ENCODE data around the gene DIS3L.
"Not testable (repeated sequence)": the region's sequence is repeated elsewhere in the genome, so short reads cannot be mapped to it uniquely, and the experiment has no call there.

DIS3L gene

DNA sequence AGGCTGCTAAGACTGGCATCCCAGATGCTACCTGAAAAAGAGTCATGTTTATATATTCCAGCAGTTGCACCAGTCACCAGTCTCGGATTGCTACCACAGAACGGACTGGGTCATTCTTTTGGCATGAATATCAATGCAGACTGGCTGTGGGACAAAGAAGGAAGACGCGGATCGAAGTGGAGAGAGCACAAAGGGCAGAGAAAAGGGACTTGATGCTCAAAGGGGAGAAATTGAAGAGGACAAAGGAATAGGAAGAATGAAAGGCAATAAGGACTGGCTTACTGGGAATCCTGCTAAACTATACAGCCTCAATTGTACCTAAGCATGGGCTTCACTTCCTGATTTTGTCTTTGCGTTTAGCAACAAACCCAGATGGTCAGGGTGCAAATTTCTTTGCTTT lies 15.3 kb upstream of the DIS3L start:
- FAIRE-seq: no peak

DNA sequence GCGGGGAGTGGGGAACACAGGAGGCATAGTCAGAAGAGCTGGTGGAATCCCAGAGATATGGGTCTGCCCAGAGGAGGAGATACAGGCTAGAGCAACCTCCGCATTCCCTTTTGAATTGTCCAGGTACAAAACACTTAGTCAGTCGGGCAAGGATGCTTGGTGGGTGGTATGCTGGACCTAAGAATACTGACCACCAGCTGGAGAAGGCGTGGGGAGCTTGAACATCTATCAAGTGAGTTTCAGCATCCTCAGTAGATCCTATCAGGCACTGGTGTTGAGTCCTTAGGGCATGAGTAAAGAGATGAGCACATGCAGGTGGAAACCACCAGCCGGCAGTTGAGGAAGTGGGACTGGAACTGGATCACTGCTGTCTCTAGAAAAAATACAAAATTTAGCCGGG lies 14.7 kb upstream of the DIS3L start:
- FAIRE-seq: no peak

DNA sequence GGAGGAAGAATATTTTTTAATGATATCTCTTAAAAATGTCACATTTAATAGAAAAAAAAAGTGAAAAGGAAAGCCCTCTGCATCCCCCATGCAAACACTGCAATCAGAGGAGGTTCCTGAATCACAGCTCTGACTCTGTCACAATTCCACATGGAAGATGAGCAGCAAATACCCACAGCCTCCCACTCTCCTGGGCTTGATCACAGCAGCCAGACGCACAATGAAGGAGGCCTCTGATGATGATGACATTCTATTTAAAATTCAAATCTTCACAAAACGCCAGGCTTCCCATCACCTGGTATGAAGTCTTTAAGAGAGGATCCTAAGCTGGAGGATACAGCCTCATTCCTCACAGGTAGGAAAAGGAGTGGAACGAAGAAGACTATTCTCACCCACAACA lies 9.1 kb upstream of the DIS3L start:
- no peak for FAIRE-seq

DNA sequence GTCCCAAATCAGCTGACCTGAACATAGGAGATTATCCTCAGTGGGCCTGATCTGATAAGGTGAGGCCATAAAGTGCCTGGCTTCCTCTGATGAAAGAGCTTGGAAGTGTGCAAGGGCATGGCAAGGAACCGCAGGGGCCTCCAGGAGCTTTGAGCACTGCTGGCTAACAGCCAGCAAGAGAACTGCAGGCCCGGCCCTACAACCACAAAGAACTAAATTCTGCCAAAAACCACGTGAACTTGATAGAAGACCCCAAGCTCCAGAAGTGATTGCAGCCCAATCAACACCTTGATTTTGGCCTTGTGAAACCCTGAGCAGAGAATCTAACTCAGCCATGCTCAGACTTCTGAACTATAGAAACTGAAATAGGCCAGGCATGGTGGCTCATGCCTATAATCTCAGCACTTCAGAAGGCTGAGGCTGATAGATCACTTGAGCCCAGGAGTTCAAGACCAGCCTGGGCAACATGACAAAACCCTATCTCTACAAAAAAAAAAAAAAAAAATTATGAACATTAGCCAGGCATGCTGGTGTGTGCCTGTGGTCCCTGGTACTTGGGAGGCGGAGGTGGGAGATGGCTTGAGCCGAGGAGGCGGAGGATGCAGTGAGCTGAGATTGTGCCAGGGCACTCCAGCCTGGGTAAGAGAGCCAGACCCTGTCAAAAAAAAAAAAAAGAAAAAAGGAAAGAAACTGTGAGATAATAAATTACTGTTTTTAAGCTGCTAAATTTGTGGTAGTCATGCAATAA lies 7.7 kb upstream of the DIS3L start:
- no peak for FAIRE-seq

DNA sequence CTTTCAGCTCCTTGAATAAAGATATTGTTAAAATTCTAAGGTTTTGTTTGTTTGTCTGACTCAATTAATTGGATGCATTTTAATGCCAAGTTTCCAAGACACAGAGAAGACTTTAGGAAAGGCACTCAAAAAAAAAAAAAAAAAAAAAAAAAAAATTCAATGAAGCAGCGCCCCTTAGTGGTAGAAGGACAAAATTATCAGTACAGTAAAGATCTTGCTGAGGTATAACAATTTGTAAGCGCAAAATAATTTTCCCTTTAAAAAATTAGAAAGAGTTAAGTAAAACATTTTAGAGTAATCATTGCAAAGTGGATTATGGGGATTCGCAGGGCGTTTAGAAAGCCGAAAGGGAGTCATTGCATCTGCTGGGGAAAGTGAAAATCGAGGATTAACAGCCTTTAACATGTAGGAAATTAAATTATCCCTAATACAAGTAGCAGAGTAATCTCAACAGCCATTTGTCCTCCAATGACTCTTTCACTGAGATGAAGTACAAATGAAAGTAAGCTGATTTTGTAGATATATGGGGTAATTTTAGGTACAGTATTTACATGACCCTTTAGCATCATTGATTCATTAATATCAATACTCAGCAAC lies 5.8 kb upstream of the DIS3L start:
- peak; percentile 99 for FAIRE-seq

DNA sequence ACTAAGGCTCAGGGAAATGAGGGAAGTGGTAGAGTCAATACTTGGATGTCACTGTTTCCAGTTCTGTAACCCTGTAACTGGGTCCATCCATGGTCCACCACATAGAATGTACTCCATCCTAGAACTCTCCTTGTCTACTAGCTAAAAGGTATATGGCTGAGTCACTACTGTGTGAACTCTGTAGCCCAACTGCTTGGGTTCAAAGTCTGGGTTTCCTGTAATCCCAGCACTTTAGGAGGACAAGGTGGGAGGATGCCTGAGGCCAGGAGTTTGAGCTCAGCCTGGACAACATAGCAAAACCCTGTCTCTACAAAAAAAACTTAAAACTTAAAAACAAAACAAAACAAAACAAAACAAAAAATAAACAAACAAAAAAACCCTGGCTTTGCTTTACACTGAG lies 5.3 kb upstream of the DIS3L start:
- no peak for FAIRE-seq

DNA sequence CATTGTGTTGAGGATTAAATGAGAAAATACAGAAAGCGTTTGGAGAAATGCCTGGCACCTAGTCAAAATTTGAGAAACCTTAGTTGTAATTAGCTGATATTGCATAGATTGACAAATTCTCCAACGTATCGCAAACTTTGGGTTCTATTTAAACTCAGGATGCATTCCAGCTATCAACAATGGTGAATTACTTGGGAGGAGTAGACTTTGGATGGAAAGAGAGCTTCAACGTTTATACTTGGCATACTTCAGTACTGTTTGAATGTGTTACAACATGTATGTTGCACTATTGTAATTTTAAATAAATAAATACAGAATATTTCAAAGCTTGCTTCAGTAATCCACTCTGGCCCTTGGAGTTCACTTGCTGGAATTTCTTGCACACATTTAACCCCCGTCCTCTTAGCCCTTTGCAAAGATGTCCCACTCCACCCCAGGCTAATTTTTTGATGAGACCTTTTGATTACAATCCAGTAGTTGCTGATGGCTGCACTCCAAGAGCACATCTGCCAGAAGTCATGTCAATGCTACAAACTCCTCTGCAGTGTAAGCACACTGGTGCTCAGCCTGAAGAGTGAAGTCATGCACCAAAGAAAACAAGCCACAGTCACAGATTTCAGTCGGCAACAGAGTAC lies 4.7 kb upstream of the DIS3L start:
- FAIRE-seq: no peak

DNA sequence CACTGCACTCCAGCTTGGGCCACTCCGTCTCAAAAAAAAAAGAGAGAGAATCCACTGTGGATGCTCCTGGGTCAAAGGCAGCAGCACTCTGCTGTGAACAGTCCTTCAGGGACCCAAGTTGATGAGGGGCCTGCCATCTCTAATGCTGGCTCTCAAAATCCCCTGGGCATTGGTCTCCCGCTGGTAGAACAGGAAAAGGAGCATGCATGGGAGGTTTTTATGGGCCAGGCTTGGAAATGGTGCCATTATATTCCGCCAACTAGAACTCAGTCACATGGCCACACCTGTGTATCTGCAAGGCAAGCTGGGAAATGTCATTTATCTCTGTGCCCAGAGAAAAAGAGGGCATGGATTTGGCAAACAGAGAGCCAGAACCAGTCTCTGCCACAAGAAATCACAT lies 3.4 kb upstream of the DIS3L start:
- no peak for FAIRE-seq

- FAIRE-seq: no peak
These were observed 2.9 kb upstream of the DIS3L start for GRCh38 chr15:66290518-66290917.

GRCh38 chr15:66291816-66292570 lies 1.4 kb upstream of the DIS3L start:
- no peak for FAIRE-seq

GRCh38 chr15:66292571-66293418 lies 573 bp upstream of the DIS3L start:
- no peak for FAIRE-seq

DNA sequence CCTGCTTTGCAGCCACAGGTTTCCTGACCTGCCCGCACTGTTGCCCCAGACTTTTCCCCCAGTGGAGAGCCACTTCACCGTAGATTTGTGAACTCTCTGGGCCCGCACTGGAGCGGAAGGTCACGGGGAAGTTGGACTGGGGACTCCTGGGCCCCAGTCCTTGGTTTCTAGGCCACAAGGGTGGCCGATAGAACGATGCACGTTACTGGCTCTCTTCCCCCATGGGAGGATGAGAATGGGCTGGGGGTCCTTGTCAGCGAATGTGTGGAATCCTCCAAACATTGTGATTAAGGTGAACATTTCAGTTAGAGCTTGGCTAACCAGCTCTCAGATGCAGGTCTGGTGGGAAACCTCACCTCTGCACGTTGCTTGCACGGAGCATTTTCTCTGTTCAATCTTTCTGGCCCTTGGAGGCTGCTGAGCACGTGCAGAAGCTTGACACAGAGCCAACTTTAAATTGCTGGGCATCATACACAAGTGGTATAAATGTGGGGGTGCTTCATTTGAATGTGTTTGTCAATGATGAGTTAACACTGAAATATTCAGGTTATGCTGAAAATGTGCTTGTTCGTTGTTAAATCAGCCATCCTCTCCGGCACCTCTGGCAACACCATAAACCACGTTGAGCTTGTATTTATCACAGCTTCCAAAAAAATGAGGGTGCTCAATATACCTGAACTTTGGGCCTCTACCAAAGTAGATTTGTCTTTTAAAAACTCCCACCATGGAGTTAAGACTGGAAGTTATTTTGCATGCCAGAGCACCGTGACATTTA lies 976 bp downstream of the DIS3L start:
- FAIRE-seq: peak; percentile 52

DNA sequence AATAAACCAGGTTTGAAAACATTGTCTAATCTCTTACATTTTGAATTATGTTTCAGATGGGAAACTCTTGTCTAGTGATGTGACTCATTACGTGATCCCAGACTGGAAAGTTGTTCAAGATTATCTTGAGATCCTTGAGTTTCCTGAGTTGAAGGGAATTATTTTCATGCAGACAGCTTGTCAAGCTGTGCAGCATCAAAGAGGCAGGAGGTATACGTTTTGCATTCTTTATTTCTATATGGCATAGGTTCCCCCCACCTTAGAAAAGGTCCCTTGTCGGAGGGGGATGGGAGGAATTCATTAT lies 1.5 kb downstream of the DIS3L start:
- FAIRE-seq: no peak

DNA sequence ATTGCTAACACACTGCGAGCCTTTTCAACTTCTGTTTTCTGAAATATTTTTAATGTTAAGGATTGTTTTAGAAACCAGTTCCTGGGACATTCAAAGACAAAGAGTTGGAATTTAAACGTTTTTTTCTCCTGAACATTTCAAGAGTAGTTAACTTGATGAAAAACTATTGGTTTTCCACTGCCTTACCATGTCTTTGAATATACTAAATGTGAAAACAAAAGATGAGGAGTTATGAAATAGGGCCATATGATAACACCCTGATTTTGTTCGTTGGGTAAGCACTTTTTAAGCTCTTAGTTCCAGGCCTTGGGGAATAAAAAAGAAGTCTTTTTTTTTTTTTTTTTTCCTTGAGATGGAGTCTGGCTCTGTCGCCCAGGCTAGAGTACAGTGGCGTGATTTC lies 2.8 kb downstream of the DIS3L start:
- FAIRE-seq: no peak

DNA sequence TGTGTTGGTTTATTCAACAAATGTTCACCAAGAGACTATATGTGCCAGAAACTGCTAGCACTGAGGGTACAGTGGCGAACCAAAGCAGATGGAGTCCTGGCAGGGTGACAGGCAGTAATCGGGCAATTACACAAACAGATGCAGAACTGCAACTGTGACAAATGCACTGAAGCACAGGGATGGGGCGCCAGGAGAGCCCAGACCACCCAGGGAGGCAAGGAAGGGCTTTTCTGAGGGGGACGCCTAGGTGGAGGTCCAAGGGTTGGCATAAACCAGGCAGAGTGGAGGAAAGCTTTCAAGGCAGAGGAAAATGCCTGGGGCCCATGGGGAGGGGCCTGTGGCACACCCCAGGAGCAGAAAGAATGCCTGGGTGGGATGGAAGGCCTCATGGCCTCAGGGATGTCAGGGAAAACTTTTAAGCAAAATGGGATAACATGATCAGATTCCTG lies 5.5 kb downstream of the DIS3L start:
- no peak for FAIRE-seq

DNA sequence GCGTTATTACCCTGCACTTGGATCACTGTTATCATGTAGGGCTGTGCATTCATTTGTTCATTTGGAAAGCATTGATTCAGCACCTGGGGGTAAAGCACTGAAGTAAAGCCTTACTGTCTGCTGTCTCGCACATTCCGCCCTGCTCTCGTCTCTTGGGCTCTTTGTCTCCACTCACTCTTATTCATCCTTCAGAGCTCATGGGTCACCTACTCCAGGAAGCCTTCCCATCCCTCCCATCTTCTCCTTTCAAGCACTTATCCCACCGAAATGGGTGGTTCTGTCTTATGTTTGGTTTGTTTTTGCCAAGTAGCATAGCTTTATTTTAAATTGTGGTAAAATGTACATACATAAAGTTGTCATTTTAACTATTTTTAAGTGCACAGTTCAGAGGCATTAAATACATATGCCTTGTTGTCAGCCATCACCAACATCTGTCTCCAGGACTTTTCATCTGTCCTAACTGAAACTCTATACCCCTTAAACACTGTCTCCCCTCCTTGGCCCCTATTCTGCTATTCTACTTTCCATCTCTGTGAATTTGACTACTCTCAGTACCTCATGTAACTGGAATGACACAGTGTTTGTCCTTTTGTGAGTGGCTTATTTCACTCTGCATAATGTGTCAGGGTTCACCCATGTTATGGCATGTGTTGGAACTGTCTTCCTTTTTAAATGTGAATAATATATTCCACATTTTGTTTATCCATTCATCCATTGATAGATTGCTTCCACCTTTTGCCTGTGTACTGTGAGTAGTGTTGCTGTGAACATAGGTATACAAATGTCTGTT lies 9.3 kb downstream of the DIS3L start:
- FAIRE-seq: no peak

GRCh38 chr15:66304425-66304824 lies 11.1 kb downstream of the DIS3L start:
- FAIRE-seq: not testable (repeated sequence)

DNA sequence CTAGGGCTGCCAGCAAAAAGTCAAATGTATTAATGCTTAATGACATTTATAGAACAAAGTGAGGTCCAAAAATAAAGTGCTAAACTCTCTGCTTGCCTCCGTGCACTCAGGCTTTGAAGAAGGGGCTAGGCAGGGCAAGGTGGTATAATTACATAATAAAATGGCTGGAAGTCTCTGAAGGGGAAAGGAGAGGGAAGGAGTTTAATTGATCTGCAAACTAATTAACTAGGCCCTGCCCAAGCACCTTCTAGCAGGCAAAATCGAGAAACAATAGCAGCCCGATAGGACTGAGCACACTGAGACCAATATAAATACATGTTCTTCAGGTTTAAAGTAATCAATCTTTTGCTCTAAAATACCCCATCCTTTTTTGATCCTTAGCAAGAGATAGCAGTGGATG lies 13.0 kb downstream of the DIS3L start:
- FAIRE-seq: no peak

DNA sequence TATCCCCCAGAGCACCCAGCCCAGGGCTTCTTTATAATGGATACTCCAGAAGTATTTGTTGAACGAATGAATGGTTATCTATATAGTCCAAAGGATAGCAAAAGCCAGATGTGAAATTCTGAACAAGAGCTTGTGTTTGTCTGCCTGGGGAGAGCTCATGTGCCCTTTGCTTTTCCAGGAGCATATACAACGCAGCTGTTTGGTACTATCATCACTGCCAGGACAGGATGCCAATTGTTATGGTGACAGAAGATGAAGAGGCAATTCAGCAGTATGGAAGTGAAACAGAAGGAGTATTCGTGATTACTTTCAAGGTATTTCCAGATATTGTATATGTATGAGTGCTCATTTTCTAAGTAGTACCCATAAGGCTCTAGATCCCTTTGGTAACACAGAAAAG lies 15.2 kb downstream of the DIS3L start:
- no peak for FAIRE-seq

GRCh38 chr15:66309828-66310227 lies 16.5 kb downstream of the DIS3L start:
- no peak for FAIRE-seq

DNA sequence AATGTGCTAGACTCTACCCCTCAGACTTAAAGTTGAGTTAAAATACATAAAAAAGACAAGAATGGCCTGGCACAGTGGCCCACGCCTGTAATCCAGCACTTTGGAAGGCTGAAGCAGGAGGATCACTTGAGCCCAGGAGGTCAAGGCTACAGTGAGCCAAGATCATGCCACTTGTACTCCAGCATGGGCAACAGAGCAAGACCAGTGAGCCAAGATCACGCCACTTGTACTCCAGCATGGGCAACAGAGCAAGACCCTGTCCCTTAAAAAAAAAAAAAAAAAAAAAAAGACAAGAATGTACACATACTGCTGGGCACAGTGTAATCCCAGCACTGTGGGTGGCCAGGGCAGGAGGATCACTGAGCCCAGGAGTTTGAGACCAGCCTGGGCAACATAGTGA lies 17.4 kb downstream of the DIS3L start:
- FAIRE-seq: no peak
